ENCODE data around the gene KNCN. TPM values are rescaled to one million over a fixed set of nuclear protein-coding genes. Genes with fewer than 3 reads are reported as not detected.

The KNCN gene
- total RNA-seq, 1 donor from 2014 or later, result not detected

GRCh38 chr1:46527474-46528296, 23.8 kb downstream of the KNCN start:
- Mint-ChIP-seq H3K9me3 (ENCODE audit: unreplicated experiment) (no peaks in the 10 kb centered on the region), H3K4me1 (ENCODE audit: unreplicated experiment) (peaks cover under 1% of the 10 kb centered on the region), H3K27me3 (ENCODE audit: unreplicated experiment) (peaks cover 57% of the 10 kb centered on the region), H3K27ac (ENCODE audit: unreplicated experiment) (no peak overlapping the region), H3K36me3 (ENCODE audit: unreplicated experiment) (no peaks in the 10 kb centered on the region), H3K4me3 (ENCODE audit: unreplicated experiment) (no peak overlapping the region)
- TF ChIP-seq CTCF (IDR thresholded peaks at IDR 0.05), result peak; percentile 93
- peak; percentile 93 for DNase-seq (ENCODE audit: extremely low spot score, unreplicated experiment)

- H3K4me3 Mint-ChIP-seq (ENCODE audit: unreplicated experiment), result no peak overlapping the region
- no peak for DNase-seq (ENCODE audit: extremely low spot score, unreplicated experiment)
- TF ChIP-seq CTCF (IDR thresholded peaks at IDR 0.05), result no peak
- peaks cover 9% of the 10 kb centered on the region for H3K4me1 Mint-ChIP-seq (ENCODE audit: unreplicated experiment)
- H3K36me3 Mint-ChIP-seq (ENCODE audit: unreplicated experiment), result no peaks in the 10 kb centered on the region
- H3K9me3 Mint-ChIP-seq (ENCODE audit: unreplicated experiment), result no peaks in the 10 kb centered on the region
- H3K27me3 Mint-ChIP-seq (ENCODE audit: unreplicated experiment), result peaks cover 56% of the 10 kb centered on the region
- no peak overlapping the region for H3K27ac Mint-ChIP-seq (ENCODE audit: unreplicated experiment)
Measured at GRCh38 chr1:46526691-46527291, 24.7 kb downstream of the KNCN start.

GRCh38 chr1:46526013-46526690, 25.3 kb downstream of the KNCN start:
- no peak for DNase-seq (ENCODE audit: extremely low spot score, unreplicated experiment)
- peaks cover 11% of the 10 kb centered on the region for H3K4me1 Mint-ChIP-seq (ENCODE audit: unreplicated experiment)
- no peaks in the 10 kb centered on the region for H3K9me3 Mint-ChIP-seq (ENCODE audit: unreplicated experiment)
- no peaks in the 10 kb centered on the region for H3K36me3 Mint-ChIP-seq (ENCODE audit: unreplicated experiment)
- no peak overlapping the region for H3K27ac Mint-ChIP-seq (ENCODE audit: unreplicated experiment)
- no peak overlapping the region for H3K4me3 Mint-ChIP-seq (ENCODE audit: unreplicated experiment)
- TF ChIP-seq CTCF (IDR thresholded peaks at IDR 0.05), result no peak
- peaks cover 51% of the 10 kb centered on the region for H3K27me3 Mint-ChIP-seq (ENCODE audit: unreplicated experiment)

- peaks cover 43% of the 10 kb centered on the region for H3K27me3 Mint-ChIP-seq (ENCODE audit: unreplicated experiment)
- TF ChIP-seq CTCF (IDR thresholded peaks at IDR 0.05), result no peak
Measured at GRCh38 chr1:46525253-46525983, 26.0 kb downstream of the KNCN start.

More at GRCh38 chr1:46525253-46525983, 26.0 kb downstream of the KNCN start:
- DNase-seq (ENCODE audit: extremely low spot score, unreplicated experiment), result no peak
- Mint-ChIP-seq H3K4me1 (ENCODE audit: unreplicated experiment) (peaks cover 18% of the 10 kb centered on the region), H3K36me3 (ENCODE audit: unreplicated experiment) (no peaks in the 10 kb centered on the region), H3K4me3 (ENCODE audit: unreplicated experiment) (no peak overlapping the region), H3K9me3 (ENCODE audit: unreplicated experiment) (no peaks in the 10 kb centered on the region), H3K27ac (ENCODE audit: unreplicated experiment) (no peak overlapping the region)
